Chondrocyte (in vitro differentiated cells): ENCODE results near the gene GPX2. TPM values are rescaled to one million over a fixed set of nuclear protein-coding genes. Genes with fewer than 3 reads are reported as not detected.

Experiments
- DNase-seq: peaks from one replicate; pipeline ENCODE4 v3.0.0; 2021; ENCODE audit warnings: mixed read lengths, low spot score
- H3K27ac Mint-ChIP-seq: one replicate; pipeline ENCODE4 v1.8.0; 2021; ENCODE audit warnings: mild to moderate bottlenecking, moderate library complexity, mixed read lengths; ENCODE audit not compliant: unreplicated experiment
- H3K27me3 Mint-ChIP-seq: 2 replicates; pipeline ENCODE4 v1.8.0; 2021; ENCODE audit warnings: low read depth, mixed read lengths
- H3K36me3 Mint-ChIP-seq: 2 replicates; pipeline ENCODE4 v1.8.0; 2021; ENCODE audit warnings: low read depth, mixed read lengths
- H3K4me1 Mint-ChIP-seq: 2 replicates; pipeline ENCODE4 v1.8.0; 2021; ENCODE audit warnings: low read depth, mild to moderate bottlenecking, mixed read lengths
- H3K4me3 Mint-ChIP-seq: one replicate; pipeline ENCODE4 v1.8.0; 2021; ENCODE audit warnings: mild to moderate bottlenecking, moderate library complexity, mixed read lengths; ENCODE audit not compliant: unreplicated experiment
- H3K9me3 Mint-ChIP-seq: 2 replicates; pipeline ENCODE4 v1.8.0; 2021; ENCODE audit warnings: low read depth, mixed read lengths
- CTCF ChIP-seq: fragments of 200-600 bp; sonication (generic); IDR thresholded peaks from 2 replicates; pipeline ENCODE4 v1.5.0; 2021; ENCODE audit warnings: antibody characterized with exemption, mild to moderate bottlenecking, moderate library complexity
- total RNA-seq: library from RNA; stranded (reverse); gene quantifications from 3 replicates; pipeline ENCODE4 v1.2.1, GENCODE V29; 2021

Gene GPX2
- total RNA-seq, 1 donor from 2014 or later, result not detected

GRCh38 chr14:64891173-64891838, 51.2 kb downstream of the GPX2 start:
- H3K4me3 Mint-ChIP-seq, result no peak overlapping the region
- TF ChIP-seq CTCF, result no peak
- no peaks in the 10 kb centered on the region for H3K9me3 Mint-ChIP-seq
- peaks cover 3% of the 10 kb centered on the region for H3K4me1 Mint-ChIP-seq
- H3K36me3 Mint-ChIP-seq, result peaks cover 3% of the 10 kb centered on the region
- peaks cover 10% of the 10 kb centered on the region for H3K27me3 Mint-ChIP-seq
- no peak overlapping the region for H3K27ac Mint-ChIP-seq
- DNase-seq, result no peak

- Mint-ChIP-seq H3K27ac (no peak overlapping the region), H3K4me1 (peaks cover 3% of the 10 kb centered on the region), H3K9me3 (no peaks in the 10 kb centered on the region), H3K36me3 (peaks cover 3% of the 10 kb centered on the region), H3K4me3 (no peak overlapping the region), H3K27me3 (peaks cover 21% of the 10 kb centered on the region)
- DNase-seq, result no peak
- TF ChIP-seq CTCF, result no peak
Measured at GRCh38 chr14:64889352-64889751, 53.2 kb downstream of the GPX2 start.

Other genes starting within 250 kb of the GPX2 start
- 46.3 to 133 TPM (median 131 TPM) in 3 replicates for gene PLEKHG3, start 238.3 kb downstream of the GPX2 start, total RNA-seq
- gene SPTB, start 62.8 kb downstream of the GPX2 start, total RNA-seq, result 1.5 to 7.2 TPM (median 6.6 TPM) in 3 replicates
- gene CHURC1, start 28.3 kb downstream of the GPX2 start, total RNA-seq, result 46.9 to 52.8 TPM (median 48.7 TPM) in 3 replicates
- gene RAB15, start 29.6 kb upstream of the GPX2 start, total RNA-seq, result 60.9 to 98.4 TPM (median 92.3 TPM) in 3 replicates
- gene FNTB, start 44.1 kb upstream of the GPX2 start, total RNA-seq, result 20.8 to 28.2 TPM (median 21.6 TPM) in 3 replicates
- gene MAX, start 159.8 kb upstream of the GPX2 start, total RNA-seq, result 78.2 to 94.1 TPM (median 83.8 TPM) in 3 replicates